WERI-Rb-1 (cell line): ENCODE data around the gene PALM.
A peak's percentile ranks its signal among the peaks of the same experiment; 100 is the strongest.

Experiments
- DNase-seq: peaks from one replicate; pipeline ENCODE4 v3.0.0-alpha.2; 2020
- H3K27ac ChIP-seq: fragments of 250-450 bp; sonication (Bioruptor Pico); 2 replicates; pipeline ENCODE4 v1.5.1; 2020; ENCODE audit warnings: mild to moderate bottlenecking, moderate library complexity
- H3K27me3 ChIP-seq: fragments of 250-450 bp; sonication (Bioruptor Pico); 2 replicates; pipeline ENCODE4 v1.5.1; 2021; ENCODE audit warnings: mild to moderate bottlenecking, low read depth, moderate library complexity; ENCODE audit not compliant: insufficient read depth, severe bottlenecking
- H3K36me3 ChIP-seq: fragments of 250-450 bp; sonication (Bioruptor Pico); 2 replicates; pipeline ENCODE4 v1.5.1; 2020; ENCODE audit warnings: mild to moderate bottlenecking, moderate library complexity
- H3K4me3 ChIP-seq: 2 replicates; pipeline ENCODE4 v1.5.1; 2011; ENCODE audit warnings: low read depth, mild to moderate bottlenecking, control low read depth, low read length
- H3K9me3 ChIP-seq: fragments of 250-450 bp; sonication (Bioruptor Pico); 2 replicates; pipeline ENCODE4 v1.5.1; 2021; ENCODE audit warnings: mild to moderate bottlenecking, moderate library complexity; ENCODE audit not compliant: severe bottlenecking
- CTCF ChIP-seq: IDR thresholded peaks from 2 replicates; pipeline ENCODE4 v1.5.1; 2011; ENCODE audit warnings: low read depth, mild to moderate bottlenecking, control low read depth, inconsistent platforms, low read length

The PALM gene

GRCh38 chr19:708154-709143 is at the start of gene PALM:
Gene PALM (plus strand): TSS chr19:708935. CDS start chr19:709147, 212 bp downstream.
- H3K36me3 ChIP-seq = peaks cover 10% of the 10 kb centered on the region
- peak; percentile 25; the same call in 1 of the 2 replicates for TF ChIP-seq CTCF
- DNase-seq = peak; percentile 72

GRCh38 chr19:660793-661426 is 47.8 kb upstream of the PALM start:
- no peaks in the 10 kb centered on the region for H3K27me3 ChIP-seq
- H3K9me3 ChIP-seq = peaks cover 4% of the 10 kb centered on the region
- no peak overlapping the region for H3K4me3 ChIP-seq
- H3K27ac ChIP-seq = no peak overlapping the region
- H3K36me3 ChIP-seq = peaks cover 29% of the 10 kb centered on the region
- no peak for TF ChIP-seq CTCF
- DNase-seq = no peak

More at GRCh38 chr19:708154-709143, at the start of gene PALM:
- no peaks in the 10 kb centered on the region for H3K27me3 ChIP-seq
- H3K9me3 ChIP-seq = no peaks in the 10 kb centered on the region
- peak within 1 kb of the TSS; percentile 85 for H3K4me3 ChIP-seq
- peak within 1 kb of the TSS; percentile 89 for H3K27ac ChIP-seq

- H3K4me3 ChIP-seq = peak overlapping the region; percentile 82
- peaks cover 5% of the 10 kb centered on the region for H3K9me3 ChIP-seq
- no peak overlapping the region; the same call in 1 of the 2 replicates for H3K27ac ChIP-seq
- no peak for TF ChIP-seq CTCF
- H3K36me3 ChIP-seq = peaks cover 29% of the 10 kb centered on the region
- no peaks in the 10 kb centered on the region for H3K27me3 ChIP-seq
- no peak for DNase-seq
These were observed 47.1 kb upstream of the PALM start for GRCh38 chr19:661427-662196.

GRCh38 chr19:662207-662961 is 46.4 kb upstream of the PALM start:
- Histone ChIP-seq H3K36me3 (peaks cover 24% of the 10 kb centered on the region), H3K4me3 (peak overlapping the region; percentile 82), H3K9me3 (peaks cover 9% of the 10 kb centered on the region), H3K27me3 (no peaks in the 10 kb centered on the region), H3K27ac (peak overlapping the region; percentile 93)
- no peak for TF ChIP-seq CTCF
- DNase-seq = peak; percentile 43
